Psoas muscle (tissue), 8 donors: ENCODE results near the gene STARD13. TPM values are rescaled to one million over a fixed set of nuclear protein-coding genes. Genes with fewer than 3 reads are reported as not detected.

ENCODE experiments used
- ATAC-seq, 4 donors: fragments of 200-7000 bp; cut with Tn5 transposase; one replicate each; pipeline ENCODE4 v1.9.1; 2020; ENCODE audit warnings: moderate library complexity in 3 of 4, mild to moderate bottlenecking in 2 of 4
- DNase-seq, 2 donors: peaks; one replicate each; pipeline ENCODE4 v3.0.0-alpha.2; 2020
- H3K27ac ChIP-seq: fragments of 200-600 bp; one replicate; pipeline ENCODE4 v1.8.0; 2022
- H3K27me3 ChIP-seq, 3 donors: fragments of 200-600 bp in 1 of 3; one replicate each; pipeline versions ENCODE4 v1.6.1 to v1.8.0; 2013 to 2022; ENCODE audit warnings: low read length in 2 of 3, mild to moderate bottlenecking in 2 of 3, moderate library complexity in 1 of 3; ENCODE audit not compliant: insufficient read depth in 3 of 3
- H3K36me3 ChIP-seq, 2 donors: fragments of 200-600 bp in 1 of 2; one replicate each; pipeline versions ENCODE4 v1.6.1 to v1.8.0; 2013 to 2022; ENCODE audit warnings: low read depth in 1 of 2, mild to moderate bottlenecking in 1 of 2, moderate library complexity in 1 of 2; ENCODE audit not compliant: insufficient read depth in 1 of 2
- H3K4me1 ChIP-seq: fragments of 200-600 bp; one replicate; pipeline ENCODE4 v1.8.0; 2022
- H3K4me3 ChIP-seq: fragments of 200-600 bp; one replicate; pipeline ENCODE4 v1.8.0; 2022; ENCODE audit warnings: mild to moderate bottlenecking
- H3K9me3 ChIP-seq: fragments of 200-600 bp; one replicate; pipeline ENCODE4 v1.8.0; 2022
- CTCF ChIP-seq: fragments of 200-600 bp; IDR thresholded peaks from one replicate; pipeline ENCODE4 v1.8.0; 2022; ENCODE audit warnings: antibody characterized with exemption
- WGBS, 3 donors: extraction: QIAGEN DNeasy Blood & Tissue Kit; methylation state at CpG; one replicate each; pipeline versions ENCODE4 v1.1.6 to v1.1.7; 2013; 5-methylcytosine and 5-hydroxymethylcytosine counted together
- intact Hi-C, 2 donors: fragments of 100-400 bp; cut with DNase I; formaldehyde crosslinking; loops; one replicate each; pipeline versions ENCODE4 v1.11.0 to v1.14.2; 2022
- polyA plus RNA-seq, 3 donors: library from polyadenylated mRNA; stranded (reverse); fragments of 200-250 nt; gene quantifications; one replicate each; pipeline ENCODE4 v1.2.3, GENCODE V29; 2013
- total RNA-seq, 4 donors: library from RNA; stranded (reverse); fragmentation: NEBNext Ultra II Directional in 2 of 4; extraction: Animal tissue kit (Norgen Biotek cat#: 25700) in 2 of 4; gene quantifications; one replicate each; pipeline versions ENCODE4 v1.2.1 to v1.2.4, GENCODE V29; 2021 to 2023
- donor health status: healthy with polysubstance abuse.
- donor health status: DM: no; HTN: no; CAD: no; lungs with moderate emphysema.
- donor health status: Bipolar disorder and iron deficiency.
- donor health status: healthy.
- donor health status: DM: yes; HTN: yes; CAD: no.
- donor health status: DM: no; HTN: no; CAD: no.
- donor health status: DM: no; HTN: no; CAD: no.
- donor health status: DM: yes; HTN: yes; CAD: no.

STARD13 gene
- total and polyA plus RNA-seq, 7 donors, result 2.3 to 9.2 (median 5.6) TPM

- Histone ChIP-seq H3K9me3 (no peaks in the 10 kb centered on the region), H3K4me3 (no peak overlapping the region), H3K27ac (no peak overlapping the region), H3K4me1 (peaks cover 45% of the 10 kb centered on the region), H3K36me3 (no peaks in the 10 kb centered on the region), H3K27me3 (no peaks in the 10 kb centered on the region)
- no peak for TF ChIP-seq CTCF
- intact Hi-C loops, result no loop called here
- ATAC-seq (no peak), DNase-seq (no peak)
- WGBS, 3 donors, result 97 to 99% (median 97%) methylated on average over 2 of the region's 2 CpGs
These were observed 19.9 kb downstream of the STARD13 start for GRCh38 chr13:33265607-33266006.

- H3K27ac ChIP-seq, result no peak overlapping the region
- intact Hi-C loops, result no loop called here
- no peaks in the 10 kb centered on the region for H3K27me3 ChIP-seq
- H3K4me1 ChIP-seq, result peaks cover 49% of the 10 kb centered on the region
- ATAC-seq, result no peak
- DNase-seq, result no peak
- no peaks in the 10 kb centered on the region for H3K36me3 ChIP-seq
- TF ChIP-seq CTCF, result no peak
- H3K4me3 ChIP-seq, result no peak overlapping the region
- H3K9me3 ChIP-seq, result no peaks in the 10 kb centered on the region
These were observed 20.4 kb downstream of the STARD13 start for GRCh38 chr13:33265133-33265532.

GRCh38 chr13:33264620-33264978, 21.0 kb downstream of the STARD13 start:
- intact Hi-C loops, result no loop called here
- 60 to 77% (median 68%) methylated on average over 4 of the region's 4 CpGs for WGBS, 3 donors
- TF ChIP-seq CTCF, result no peak
- no peaks in the 10 kb centered on the region for H3K36me3 ChIP-seq
- no peaks in the 10 kb centered on the region for H3K27me3 ChIP-seq
- H3K9me3 ChIP-seq, result no peaks in the 10 kb centered on the region
- H3K4me1 ChIP-seq, result peaks cover 49% of the 10 kb centered on the region
- H3K4me3 ChIP-seq, result no peak overlapping the region
- H3K27ac ChIP-seq, result no peak overlapping the region
- ATAC-seq (peak in 2 of 4 donors; percentile 28 to 76), DNase-seq (peak in 1 of 2 donors; percentile 25)

- no peak for DNase-seq
These were observed 21.5 kb downstream of the STARD13 start for GRCh38 chr13:33263976-33264619.

More at GRCh38 chr13:33263976-33264619, 21.5 kb downstream of the STARD13 start:
- H3K4me3 ChIP-seq, result no peak overlapping the region
- 45 to 59% (median 56%) methylated on average over 5 of the region's 5 CpGs for WGBS, 3 donors
- ATAC-seq, result peak; percentile 29 to 74 (median 64)
- intact Hi-C loops, result no loop called here
- H3K27ac ChIP-seq, result no peak overlapping the region
- H3K36me3 ChIP-seq, result no peaks in the 10 kb centered on the region
- H3K9me3 ChIP-seq, result no peaks in the 10 kb centered on the region
- TF ChIP-seq CTCF, result no peak
- H3K4me1 ChIP-seq, result peaks cover 49% of the 10 kb centered on the region
- no peaks in the 10 kb centered on the region for H3K27me3 ChIP-seq
